Stomach smooth muscle (tissue), 2 donors: Measurements from ENCODE around the gene SAMD7.

Source experiments
- H3K27ac ChIP-seq: one replicate; pipeline ENCODE4 v1.7.0; 2013; ENCODE audit warnings: mild to moderate bottlenecking, low read length, inconsistent platforms
- H3K27me3 ChIP-seq, 2 donors: one replicate each; pipeline ENCODE4 v1.7.0; 2013; ENCODE audit warnings: low read length in 2 of 2; ENCODE audit not compliant: insufficient read depth in 2 of 2, control insufficient read depth in 1 of 2
- H3K36me3 ChIP-seq, 2 donors: one replicate each; pipeline ENCODE4 v1.7.0; 2013; ENCODE audit warnings: low read length in 2 of 2; ENCODE audit not compliant: control insufficient read depth in 2 of 2, insufficient read depth in 2 of 2
- H3K4me1 ChIP-seq: one replicate; pipeline ENCODE4 v1.7.0; 2013; ENCODE audit warnings: low read length; ENCODE audit not compliant: control insufficient read depth, insufficient read depth
- H3K4me3 ChIP-seq, 2 donors: one replicate each; pipeline ENCODE4 v1.7.0; 2013; ENCODE audit warnings: low read length in 2 of 2
- H3K9ac ChIP-seq, 2 donors: one replicate each; pipeline ENCODE4 v1.7.0; 2013; ENCODE audit warnings: low read length in 2 of 2, mild to moderate bottlenecking in 1 of 2
- H3K9me3 ChIP-seq, 2 donors: one replicate each; pipeline ENCODE4 v1.7.0; 2013; ENCODE audit warnings: low read length in 2 of 2; ENCODE audit not compliant: control insufficient read depth in 2 of 2
- donor health status: healthy.
- donor health status: Pancreatic carcinoma.

SAMD7 gene

GRCh38 chr3:169911272-169911671 is at the start of gene SAMD7:
SAMD7 (plus strand) TSS chr3:169911572; CDS start chr3:169919499, 7,927 bp downstream.
- Histone ChIP-seq H3K9ac (no peak within 1 kb of the TSS), H3K4me3 (no peak within 1 kb of the TSS), H3K27me3 (no peaks in the 10 kb centered on the region), H3K27ac (no peak within 1 kb of the TSS), H3K4me1 (no peaks in the 10 kb centered on the region), H3K9me3 (no peaks in the 10 kb centered on the region), H3K36me3 (no peaks in the 10 kb centered on the region)

- H3K36me3 ChIP-seq, result no peaks in the 10 kb centered on the region
- no peak overlapping the region for H3K27ac ChIP-seq
- H3K9me3 ChIP-seq, result no peaks in the 10 kb centered on the region
- no peaks in the 10 kb centered on the region for H3K27me3 ChIP-seq
- H3K4me1 ChIP-seq, result no peaks in the 10 kb centered on the region
- no peak overlapping the region for H3K9ac ChIP-seq
- no peak overlapping the region for H3K4me3 ChIP-seq
Measured at GRCh38 chr3:169861871-169862270, 49.5 kb upstream of the SAMD7 start.

- Histone ChIP-seq H3K9ac (no peak overlapping the region), H3K27ac (no peak overlapping the region), H3K4me3 (no peak overlapping the region), H3K4me1 (no peaks in the 10 kb centered on the region), H3K27me3 (no peaks in the 10 kb centered on the region), H3K36me3 (no peaks in the 10 kb centered on the region), H3K9me3 (no peaks in the 10 kb centered on the region)
Measured at GRCh38 chr3:169863458-169863899, 47.9 kb upstream of the SAMD7 start.

- no peak overlapping the region for H3K9ac ChIP-seq
- no peaks in the 10 kb centered on the region for H3K4me1 ChIP-seq
- H3K27me3 ChIP-seq, result no peaks in the 10 kb centered on the region
- H3K27ac ChIP-seq, result no peak overlapping the region
- H3K36me3 ChIP-seq, result no peaks in the 10 kb centered on the region
- no peak overlapping the region for H3K4me3 ChIP-seq
- no peaks in the 10 kb centered on the region for H3K9me3 ChIP-seq
Measured at GRCh38 chr3:169864270-169864669, 47.1 kb upstream of the SAMD7 start.

- Histone ChIP-seq H3K4me3 (no peak overlapping the region), H3K9ac (no peak overlapping the region), H3K4me1 (no peaks in the 10 kb centered on the region), H3K27ac (no peak overlapping the region), H3K9me3 (no peaks in the 10 kb centered on the region), H3K36me3 (no peaks in the 10 kb centered on the region), H3K27me3 (no peaks in the 10 kb centered on the region)
Measured at GRCh38 chr3:169865176-169865767, 46.1 kb upstream of the SAMD7 start.

- no peak overlapping the region for H3K27ac ChIP-seq
- H3K4me1 ChIP-seq, result no peaks in the 10 kb centered on the region
- H3K9ac ChIP-seq, result no peak overlapping the region
- H3K9me3 ChIP-seq, result no peaks in the 10 kb centered on the region
- no peaks in the 10 kb centered on the region for H3K27me3 ChIP-seq
- H3K36me3 ChIP-seq, result no peaks in the 10 kb centered on the region
- no peak overlapping the region for H3K4me3 ChIP-seq
Measured at GRCh38 chr3:169867584-169868210, 43.7 kb upstream of the SAMD7 start.

- no peaks in the 10 kb centered on the region for H3K36me3 ChIP-seq
- H3K9ac ChIP-seq, result no peak overlapping the region
- no peaks in the 10 kb centered on the region for H3K4me1 ChIP-seq
- no peaks in the 10 kb centered on the region for H3K27me3 ChIP-seq
- H3K9me3 ChIP-seq, result no peaks in the 10 kb centered on the region
- H3K4me3 ChIP-seq, result no peak overlapping the region
- H3K27ac ChIP-seq, result no peak overlapping the region
Measured at GRCh38 chr3:169868369-169868768, 43.0 kb upstream of the SAMD7 start.

- no peak within 1 kb of the TSS for H3K27ac ChIP-seq
- no peaks in the 10 kb centered on the region for H3K36me3 ChIP-seq
- no peaks in the 10 kb centered on the region for H3K9me3 ChIP-seq
- H3K27me3 ChIP-seq, result no peaks in the 10 kb centered on the region
- H3K9ac ChIP-seq, result no peak within 1 kb of the TSS
- H3K4me1 ChIP-seq, result no peaks in the 10 kb centered on the region
- H3K4me3 ChIP-seq, result no peak within 1 kb of the TSS
Measured at GRCh38 chr3:169869484-169870220, 41.7 kb upstream of the SAMD7 start, which contains the start of gene LRRC31. LRRC31 (minus strand) TSS chr3:169869935; CDS start chr3:169869807, 128 bp downstream.

- Histone ChIP-seq H3K4me3 (no peak overlapping the region), H3K27me3 (no peaks in the 10 kb centered on the region), H3K9ac (no peak overlapping the region), H3K4me1 (no peaks in the 10 kb centered on the region), H3K27ac (no peak overlapping the region), H3K9me3 (no peaks in the 10 kb centered on the region), H3K36me3 (no peaks in the 10 kb centered on the region)
Measured at GRCh38 chr3:169871129-169871886, 40.1 kb upstream of the SAMD7 start.

- H3K36me3 ChIP-seq, result no peaks in the 10 kb centered on the region
- no peaks in the 10 kb centered on the region for H3K4me1 ChIP-seq
- no peak overlapping the region for H3K27ac ChIP-seq
- no peaks in the 10 kb centered on the region for H3K27me3 ChIP-seq
- no peak overlapping the region for H3K9ac ChIP-seq
- H3K4me3 ChIP-seq, result no peak overlapping the region
- no peaks in the 10 kb centered on the region for H3K9me3 ChIP-seq
Measured at GRCh38 chr3:169879013-169879557, 32.3 kb upstream of the SAMD7 start.
